HepG2 (cell line): ENCODE results near the gene RYR2. TPM values are rescaled to one million over a fixed set of nuclear protein-coding genes. Genes with fewer than 3 reads are reported as not detected.

ENCODE experiments used
- ATAC-seq: fragments of 200-7000 bp; cut with Tn5 transposase; 3 replicates; pipeline ENCODE4 v1.9.1; 2020; ENCODE audit warnings: mild to moderate bottlenecking, moderate library complexity
- BruUV-seq: library from RNA; stranded (reverse); fragments of 400-500 nt; replicated peaks from 2 replicates; lab custom pipeline; 2021; lab: Mats Ljungman, UMichigan
- CTCF ChIA-PET: fragments of 300-600 bp; formaldehyde crosslinking; extraction: SDS; loops from one replicate; lab custom pipeline; 2021; ENCODE audit warnings: low total read pairs, inconsistent platforms, low intra/inter-chr PET ratio; lab: Yijun Ruan, JAX
- POLR2A ChIA-PET: fragments of 350-600 bp; sonication (Branson Sonifier 250); formaldehyde crosslinking; loops from one replicate; lab custom pipeline; 2020; ENCODE audit warnings: antibody characterized with exemption, inconsistent platforms; lab: Yijun Ruan, JAX
- DNase-seq: peaks from one replicate; pipeline ENCODE4 v3.0.0-alpha.2; 2015; ENCODE audit warnings: low spot score
- FAIRE-seq: peaks from 3 replicates; lab custom pipeline; 2011; peaks lifted over from hg19 to GRCh38; lab: Jason Lieb, UNC
- H2AFZ ChIP-seq: one replicate; pipeline ENCODE4 v1.6.1; 2011; ENCODE audit warnings: low read length, inconsistent platforms
- H3K27ac ChIP-seq: fragments of 300-600 bp; 3 replicates; pipeline ENCODE4 v1.8.0; 2011; ENCODE audit warnings: mixed run types, mild to moderate bottlenecking, mixed read lengths, low read length, inconsistent platforms; ENCODE audit not compliant: insufficient read depth; ENCODE audit errors: extremely low read length
- H3K27me3 ChIP-seq, 2 experiments: fragments of 200-600 bp in 1 of 2; 2 replicates in 1 of 2; 3 replicates in 1 of 2; pipeline versions ENCODE4 v1.6.0 to v1.8.0; 2011; ENCODE audit warnings: low read length in 2 of 2, mild to moderate bottlenecking in 2 of 2, moderate library complexity in 2 of 2, inconsistent platforms in 1 of 2; ENCODE audit not compliant: insufficient read depth in 2 of 2, control insufficient read depth in 1 of 2
- H3K36me3 ChIP-seq, 2 experiments: fragments of 200-600 bp in 1 of 2; replicated peaks in 1 of 2; 2 replicates in 1 of 2; 3 replicates in 1 of 2; pipeline versions ENCODE4 v1.5.1 to v1.8.0; 2011; ENCODE audit warnings: low read length in 2 of 2, inconsistent platforms in 1 of 2; ENCODE audit not compliant: insufficient read depth in 2 of 2, control insufficient read depth in 1 of 2
- H3K4me1 ChIP-seq: 2 replicates; pipeline ENCODE4 v1.5.1; 2012; ENCODE audit warnings: low read length, inconsistent platforms; ENCODE audit not compliant: insufficient read depth
- H3K4me2 ChIP-seq: 2 replicates; pipeline ENCODE4 v1.6.0; 2011; ENCODE audit warnings: low read depth, low read length, inconsistent platforms
- H3K4me3 ChIP-seq, 3 experiments: fragments of 200-600 bp in 1 of 3; sonication (generic), shearing (Covaris generic) in 1 of 3; replicated peaks in 1 of 3; 2 replicates each; pipeline ENCODE4 v1.5.1; 2011 to 2016; ENCODE audit warnings: low read length in 3 of 3, inconsistent platforms in 2 of 3, low read depth in 2 of 3, mild to moderate bottlenecking in 2 of 3, control low read depth in 1 of 3, mixed read lengths in 1 of 3; ENCODE audit not compliant: insufficient read depth in 1 of 3
- H3K79me2 ChIP-seq: one replicate; pipeline ENCODE4 v1.6.1; 2011; ENCODE audit warnings: low read length, inconsistent platforms; ENCODE audit not compliant: insufficient read depth
- H3K9ac ChIP-seq: 2 replicates; pipeline ENCODE4 v1.6.0; 2011; ENCODE audit warnings: mild to moderate bottlenecking, low read depth, low read length, inconsistent platforms; ENCODE audit not compliant: insufficient read depth
- H3K9me3 ChIP-seq: 2 replicates; pipeline ENCODE4 v1.5.1; 2012; ENCODE audit warnings: mild to moderate bottlenecking, low read length
- H4K20me1 ChIP-seq: 2 replicates; pipeline ENCODE4 v1.6.0; 2011; ENCODE audit warnings: inconsistent platforms, mild to moderate bottlenecking, low read length, moderate library complexity; ENCODE audit not compliant: insufficient read depth
- HNF4A ChIP-seq: sonication (generic); formaldehyde crosslinking; IDR thresholded peaks from 2 replicates; pipeline ENCODE4 v1.4.0; 2020; ENCODE audit warnings: missing genetic modification reagents
- HOXA9 ChIP-seq: sonication (generic); formaldehyde crosslinking; IDR thresholded peaks from 2 replicates; pipeline ENCODE4 v1.8.1; 2022; ENCODE audit warnings: missing genetic modification reagents, mild to moderate bottlenecking, moderate library complexity, borderline replicate concordance
- MAFK ChIP-seq, 2 experiments: IDR thresholded peaks in 1 of 2; conservative IDR thresholded peaks in 1 of 2; 2 replicates each; pipeline ENCODE4 v1.6.1; 2011; ENCODE audit warnings: improper control_type of control experiment in 2 of 2, low read length in 2 of 2
- NCOA1 ChIP-seq: sonication (generic); formaldehyde crosslinking; IDR thresholded peaks from 2 replicates; pipeline ENCODE4 v1.9.0; 2021; ENCODE audit warnings: missing genetic modification reagents
- NR0B2 ChIP-seq: sonication (generic); formaldehyde crosslinking; IDR thresholded peaks from 2 replicates; pipeline ENCODE4 v1.4.0; 2020; ENCODE audit warnings: mild to moderate bottlenecking, missing genetic modification reagents
- RORA ChIP-seq: sonication (generic); formaldehyde crosslinking; IDR thresholded peaks from 2 replicates; pipeline ENCODE4 v1.5.0; 2020; ENCODE audit warnings: mild to moderate bottlenecking, missing genetic modification reagents, moderate library complexity
- SCMH1 ChIP-seq: sonication (generic); formaldehyde crosslinking; IDR thresholded peaks from 2 replicates; pipeline ENCODE4 v1.9.0; 2021; ENCODE audit warnings: missing genetic modification reagents, mild to moderate bottlenecking, borderline replicate concordance
- SRSF9 ChIP-seq: fragments of 200-400 bp; formaldehyde crosslinking; IDR thresholded peaks from 2 replicates; pipeline ENCODE4 v1.6.1; 2018; ENCODE audit warnings: borderline replicate concordance, mild to moderate bottlenecking, low read depth, low read length; ENCODE audit not compliant: insufficient read depth, poor library complexity, severe bottlenecking
- STAT6 ChIP-seq: sonication (generic); formaldehyde crosslinking; IDR thresholded peaks from 2 replicates; pipeline ENCODE4 v1.4.0; 2020; ENCODE audit warnings: missing genetic modification reagents, mild to moderate bottlenecking, borderline replicate concordance
- THYN1 ChIP-seq: sonication (generic); formaldehyde crosslinking; IDR thresholded peaks from 2 replicates; pipeline ENCODE4 v1.8.1; 2023; ENCODE audit warnings: low read depth, mild to moderate bottlenecking, moderate library complexity, missing genetic modification reagents, borderline replicate concordance
- ZBTB49 ChIP-seq: sonication (generic); formaldehyde crosslinking; IDR thresholded peaks from 2 replicates; pipeline ENCODE4 v1.4.0; 2020; ENCODE audit warnings: missing genetic modification reagents, borderline replicate concordance
- ZNF12 ChIP-seq: sonication (generic); formaldehyde crosslinking; IDR thresholded peaks from 2 replicates; pipeline ENCODE4 v1.5.0; 2020; ENCODE audit warnings: missing genetic modification reagents
- ZNF18 ChIP-seq: sonication (generic); formaldehyde crosslinking; IDR thresholded peaks from 2 replicates; pipeline ENCODE4 v1.8.0; 2022; ENCODE audit warnings: mild to moderate bottlenecking, missing genetic modification reagents; ENCODE audit not compliant: insufficient replicate concordance
- ZNF333 ChIP-seq: sonication (generic); formaldehyde crosslinking; IDR thresholded peaks from 2 replicates; pipeline ENCODE4 v1.4.0; 2020; ENCODE audit warnings: mild to moderate bottlenecking, missing genetic modification reagents, borderline replicate concordance
- ZNF367 ChIP-seq: sonication (generic); formaldehyde crosslinking; IDR thresholded peaks from 2 replicates; pipeline ENCODE4 v1.4.0; 2020; ENCODE audit warnings: missing genetic modification reagents, borderline replicate concordance
- ZNF446 ChIP-seq: sonication (generic); formaldehyde crosslinking; IDR thresholded peaks from 2 replicates; pipeline ENCODE4 v1.5.0; 2020; ENCODE audit warnings: mild to moderate bottlenecking, missing genetic modification reagents
- ZSCAN20 ChIP-seq: sonication (generic); formaldehyde crosslinking; IDR thresholded peaks from 2 replicates; pipeline ENCODE4 v1.4.0; 2020; ENCODE audit warnings: missing genetic modification reagents, mild to moderate bottlenecking, borderline replicate concordance
- WGBS: methylation state at CpG from one replicate; pipeline ENCODE4 v1.1.6; 2017; ENCODE audit warnings: low lambda C conversion rate; 5-methylcytosine and 5-hydroxymethylcytosine counted together
- in situ Hi-C: cut with HindIII; loops from 2 replicates; pipeline ENCODE4 v1.10.0; 2017; ENCODE audit warnings: low pct_unique_long_range_greater_than_20kb; ENCODE audit not compliant: extremely low pct_ligation_motif_present
- intact Hi-C: fragments of 100-400 bp; cut with micrococcal nuclease; formaldehyde crosslinking; loops from one replicate; pipeline ENCODE4 v1.10.0; 2022; ENCODE audit not compliant: unreplicated experiment
- polyA plus RNA-seq, 8 experiments: library from polyadenylated mRNA; depleted of rRNA in 3 of 8; stranded (reverse) in 7 of 8; unstranded in 1 of 8; fragments of >200 nt; fragmentation: Illumina TruSeq in 4 of 8; extraction: Trizol in 4 of 8; gene quantifications; 2 replicates each; pipeline versions ENCODE4 v1.2.1 to v1.2.3, GENCODE V29; 2011 to 2016; ENCODE audit warnings: low read depth in 4 of 8, missing spikeins in 1 of 8, mixed read lengths in 1 of 8; ENCODE audit not compliant: insufficient read depth in 1 of 8
- total RNA-seq, 5 experiments: library from RNA; depleted of rRNA; stranded (reverse); fragments of >200 nt; fragmentation: Illumina TruSeq; extraction: Trizol; gene quantifications; 2 replicates each; pipeline ENCODE4 v1.2.3, GENCODE V29; 2016; ENCODE audit warnings: low read depth in 1 of 5

The RYR2 gene
- total and polyA plus RNA-seq, 2 of the 13 experiments (the other 11 are each of a cell fraction or from before 2014, with no cell fraction given), result not detected

GRCh38 chr1:237702161-237702560 lies 660.2 kb downstream of the RYR2 start (continued):
- TF ChIP-seq HOXA9 (CRISPR knock-in tag), result no peak
- no peak for TF ChIP-seq HNF4A
- TF ChIP-seq MAFK (conservative IDR thresholded peaks at IDR 0.05 in 1 of 2, IDR thresholded peaks at IDR 0.05 in 1 of 2; ENCODE audit: low read length in 2 of 2), result no peak
- no peak for TF ChIP-seq RORA (CRISPR knock-in tag)
- no peak for TF ChIP-seq ZSCAN20 (CRISPR knock-in tag)
- no peak for TF ChIP-seq SCMH1
- no peak for TF ChIP-seq NCOA1 (CRISPR knock-in tag)
- TF ChIP-seq NR0B2 (CRISPR knock-in tag), result no peak
- TF ChIP-seq THYN1, result no peak
- no peak for TF ChIP-seq SRSF9
- TF ChIP-seq ZNF367 (CRISPR knock-in tag), result no peak
- no peak for TF ChIP-seq ZNF446
- TF ChIP-seq, all 625 proteins: peak for 0

- 13% methylated on average over 4 of the region's 4 CpGs for WGBS
- H3K27ac ChIP-seq, result no peak overlapping the region
- no peaks in the 10 kb centered on the region for H3K27me3 ChIP-seq
- no peaks in the 10 kb centered on the region for H3K4me1 ChIP-seq
- H2AFZ ChIP-seq, result no peak overlapping the region
- FAIRE-seq (no peak), DNase-seq (no peak), ATAC-seq (no peak)
- H4K20me1 ChIP-seq, result no peaks in the 10 kb centered on the region
- in situ Hi-C loops, result no loop called here
- CTCF ChIA-PET, result no interaction called here
- no TSS peak for BruUV-seq
- H3K9me3 ChIP-seq, result no peaks in the 10 kb centered on the region
- no peaks in the 10 kb centered on the region for H3K36me3 ChIP-seq
- no peak overlapping the region for H3K9ac ChIP-seq
- POLR2A ChIA-PET, result no interaction called here
- H3K79me2 ChIP-seq, result no peaks in the 10 kb centered on the region
- no peak overlapping the region for H3K4me2 ChIP-seq
- no peak overlapping the region for H3K4me3 ChIP-seq
- intact Hi-C loops, result no loop called here
- no peak for TF ChIP-seq ZNF12 (CRISPR knock-in tag)
- no peak for TF ChIP-seq ZNF333 (CRISPR knock-in tag)
- TF ChIP-seq ZBTB49 (CRISPR knock-in tag), result no peak
- TF ChIP-seq ZNF18, result no peak
- TF ChIP-seq STAT6 (CRISPR knock-in tag), result no peak
Observed at GRCh38 chr1:237705462-237705861, 663.5 kb downstream of the RYR2 start.
